HPDE6-E6E7 (cell line): ENCODE measurements around the gene GUSB.
"Not testable (repeated sequence)": the region's sequence is repeated elsewhere in the genome, so short reads cannot be mapped to it uniquely, and the experiment has no call there.

ENCODE experiments used
- DNase-seq: peaks from one replicate; pipeline ENCODE4 v3.0.0; 2011; ENCODE audit warnings: missing footprints; ENCODE audit errors: extremely low spot score

Gene GUSB

DNA sequence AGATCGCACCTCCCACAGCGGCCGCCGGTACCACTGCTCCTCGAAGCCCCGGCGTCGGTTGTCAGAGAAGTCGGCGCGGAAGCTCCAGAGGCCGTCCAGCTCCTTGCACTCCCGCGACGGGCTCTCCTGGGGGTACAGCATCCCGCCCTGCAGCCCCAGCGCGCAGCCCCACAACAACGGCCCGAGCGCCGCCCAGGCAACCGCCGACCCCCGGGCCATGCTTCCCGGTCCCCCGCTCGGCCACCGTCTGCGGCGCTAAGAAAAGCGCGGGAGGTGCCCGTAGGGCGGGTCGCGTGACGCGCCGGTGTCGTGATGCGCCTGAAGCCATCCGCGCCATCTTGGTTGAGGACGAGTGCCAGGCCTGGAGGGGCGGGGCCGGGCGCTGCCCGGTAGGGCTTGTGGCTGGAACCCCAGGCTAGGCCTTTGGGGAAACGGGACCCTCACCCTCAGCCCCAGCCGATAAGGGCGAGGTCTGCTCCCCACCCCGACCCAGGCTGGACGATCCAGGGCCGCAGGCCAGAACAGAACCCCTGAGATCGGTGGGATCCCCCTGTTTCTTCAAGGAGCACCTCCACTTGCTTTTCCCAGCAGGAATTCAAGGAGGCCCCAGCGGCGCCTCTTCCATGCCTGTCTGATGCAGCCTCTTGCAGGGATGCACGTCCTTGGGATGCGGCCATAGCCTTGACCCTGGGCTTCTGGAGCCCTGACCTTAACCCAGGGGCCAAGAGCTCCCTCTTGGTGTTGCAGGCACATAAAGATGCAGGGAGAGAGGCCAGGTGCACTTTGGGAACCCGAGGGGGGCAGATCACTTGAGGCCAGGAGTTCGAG lies at the start of gene GUSB:
TSS of gene GUSB (minus strand) at position 249 of the 828 bp plus-strand sequence. CDS start at position 219, 30 bp downstream.
- peak; percentile 83 for DNase-seq

DNA sequence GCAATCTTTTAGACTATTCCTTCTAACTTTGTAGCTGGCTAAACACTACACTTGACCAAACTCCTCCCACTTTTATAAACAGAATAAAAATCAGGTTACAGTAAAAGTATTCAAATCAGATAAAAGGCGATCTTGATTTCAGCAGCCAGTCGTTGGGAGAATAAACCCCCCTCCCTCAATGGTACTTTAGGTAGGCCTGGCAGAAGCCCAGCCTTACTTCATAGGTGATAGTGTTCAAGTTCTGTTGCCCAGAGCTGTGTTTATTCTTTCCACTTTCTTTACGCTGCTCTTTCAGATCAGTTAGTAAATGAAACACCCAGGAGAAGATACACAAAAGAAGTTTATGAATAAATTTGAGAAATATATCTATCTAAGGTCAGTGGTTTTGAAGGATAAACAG lies 46.3 kb upstream of the GUSB start:
- DNase-seq: not testable (repeated sequence)

- no peak for DNase-seq
Observed at GRCh38 chr7:66016131-66016461, 34.1 kb upstream of the GUSB start.

GRCh38 chr7:66015440-66016130 lies 33.6 kb upstream of the GUSB start:
- no peak for DNase-seq

DNA sequence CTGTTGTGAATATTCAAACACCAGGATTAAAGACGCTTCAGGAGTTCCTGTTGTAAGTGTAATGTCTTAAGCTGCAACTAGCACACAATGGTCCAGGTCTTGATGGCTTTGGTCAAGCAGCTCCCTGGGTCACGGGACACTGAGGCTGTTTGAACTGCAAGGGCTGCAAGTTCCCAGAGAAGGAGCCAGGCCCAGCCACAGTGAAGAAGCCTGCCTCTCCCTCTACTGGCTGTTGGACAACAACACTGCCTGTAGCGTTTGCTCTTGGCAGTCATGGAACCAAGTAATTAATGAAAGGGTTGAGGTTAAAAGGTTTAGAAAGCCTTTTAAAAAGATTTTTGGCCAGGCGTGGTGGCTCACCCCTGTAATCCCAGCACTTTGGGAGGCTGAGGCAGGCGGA lies 31.9 kb upstream of the GUSB start:
- no peak for DNase-seq

GRCh38 chr7:66007232-66007631 lies 25.2 kb upstream of the GUSB start:
- DNase-seq: no peak

DNA sequence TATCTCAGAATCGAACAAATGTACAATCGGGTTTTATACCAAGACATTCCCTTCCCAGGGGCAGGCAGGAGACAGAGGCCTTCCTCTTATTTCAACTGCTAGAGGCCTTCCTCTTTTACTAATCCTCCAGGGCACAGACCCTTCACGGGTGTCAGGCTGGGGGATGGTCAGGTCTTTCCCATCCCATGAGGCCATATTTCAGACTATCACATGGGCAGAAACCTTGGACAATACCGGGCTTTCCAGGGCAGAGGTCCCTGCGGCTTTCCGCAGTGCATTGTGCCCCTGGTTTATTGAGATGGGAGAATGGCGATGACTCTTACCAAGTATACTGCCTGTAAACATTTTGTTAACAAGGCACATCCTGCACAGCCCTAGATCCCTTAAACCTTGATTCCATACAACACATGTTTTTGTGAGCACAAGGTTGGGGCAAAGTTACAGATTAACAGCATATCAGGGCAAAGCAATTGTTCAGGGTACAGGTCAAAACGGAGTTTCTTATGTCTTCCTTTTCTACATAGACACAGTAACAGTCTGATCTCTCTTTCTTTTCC lies 23.2 kb upstream of the GUSB start:
- DNase-seq: not testable (repeated sequence)

- not testable (repeated sequence) for DNase-seq
Observed at GRCh38 chr7:66000823-66001417, 18.9 kb upstream of the GUSB start.

GRCh38 chr7:65994984-65995383 lies 13.0 kb upstream of the GUSB start:
- DNase-seq: not testable (repeated sequence)

DNA sequence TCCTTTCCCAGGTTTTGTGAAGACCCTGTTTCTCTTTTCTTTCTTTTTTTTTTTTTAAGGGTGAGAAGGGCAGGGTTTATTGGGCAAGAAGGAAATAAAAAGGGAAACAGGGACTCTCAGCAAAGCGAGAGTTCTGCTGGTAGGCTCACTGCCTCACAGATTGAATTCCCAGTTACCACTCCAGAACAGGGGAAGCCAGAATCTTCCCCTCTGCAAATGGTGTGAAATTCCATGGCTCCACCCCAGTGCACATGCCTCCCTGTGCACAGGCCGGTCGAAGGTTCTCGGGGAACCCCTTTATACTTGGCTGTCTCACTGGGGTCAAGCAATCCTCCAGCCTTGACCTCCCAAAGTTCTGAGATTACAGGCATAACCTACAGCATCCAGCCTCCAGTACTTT lies 10.5 kb upstream of the GUSB start:
- DNase-seq: no peak

- DNase-seq: not testable (repeated sequence)
Observed at GRCh38 chr7:65991829-65992228, 9.8 kb upstream of the GUSB start.

DNA sequence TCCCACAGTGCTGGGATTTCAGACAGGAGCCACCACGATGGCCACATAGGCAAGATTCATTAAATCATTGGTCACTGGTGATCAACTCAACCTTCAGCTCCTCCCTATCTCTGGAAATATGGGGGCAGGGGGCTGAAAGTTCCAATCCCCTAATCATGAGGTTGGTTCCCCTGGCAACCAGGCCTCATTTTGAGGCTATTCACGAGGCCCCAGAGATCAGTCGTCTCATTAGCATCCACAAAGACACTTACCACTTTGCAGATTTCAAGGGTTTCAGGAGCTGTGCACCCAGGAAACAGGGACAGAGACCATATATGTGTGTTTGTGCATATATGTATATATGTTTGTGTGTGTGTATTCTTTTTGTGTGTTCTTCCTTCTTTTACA lies 7.7 kb upstream of the GUSB start:
- no peak for DNase-seq

GRCh38 chr7:65988503-65988902 lies 6.5 kb upstream of the GUSB start:
- DNase-seq: not testable (repeated sequence)

DNA sequence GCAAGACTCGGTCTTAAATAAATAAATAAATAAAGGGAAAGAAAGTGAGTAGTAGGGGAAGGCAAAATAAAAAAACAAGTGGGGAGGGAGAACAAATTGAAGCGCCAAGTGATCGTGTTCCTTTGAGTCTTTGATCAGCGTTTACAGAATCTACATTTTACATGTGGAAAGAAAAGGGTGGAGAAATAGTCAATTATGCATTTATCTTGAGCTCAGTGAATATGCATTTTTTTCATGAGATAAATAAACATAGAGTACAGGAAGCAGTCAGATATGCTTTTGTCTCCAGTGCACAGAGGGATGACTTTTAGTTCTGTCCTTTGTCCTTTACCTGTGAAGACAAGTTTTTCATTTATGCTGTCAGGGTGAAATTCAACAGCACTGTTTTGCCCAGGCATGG lies 6.1 kb upstream of the GUSB start:
- DNase-seq: no peak

DNA sequence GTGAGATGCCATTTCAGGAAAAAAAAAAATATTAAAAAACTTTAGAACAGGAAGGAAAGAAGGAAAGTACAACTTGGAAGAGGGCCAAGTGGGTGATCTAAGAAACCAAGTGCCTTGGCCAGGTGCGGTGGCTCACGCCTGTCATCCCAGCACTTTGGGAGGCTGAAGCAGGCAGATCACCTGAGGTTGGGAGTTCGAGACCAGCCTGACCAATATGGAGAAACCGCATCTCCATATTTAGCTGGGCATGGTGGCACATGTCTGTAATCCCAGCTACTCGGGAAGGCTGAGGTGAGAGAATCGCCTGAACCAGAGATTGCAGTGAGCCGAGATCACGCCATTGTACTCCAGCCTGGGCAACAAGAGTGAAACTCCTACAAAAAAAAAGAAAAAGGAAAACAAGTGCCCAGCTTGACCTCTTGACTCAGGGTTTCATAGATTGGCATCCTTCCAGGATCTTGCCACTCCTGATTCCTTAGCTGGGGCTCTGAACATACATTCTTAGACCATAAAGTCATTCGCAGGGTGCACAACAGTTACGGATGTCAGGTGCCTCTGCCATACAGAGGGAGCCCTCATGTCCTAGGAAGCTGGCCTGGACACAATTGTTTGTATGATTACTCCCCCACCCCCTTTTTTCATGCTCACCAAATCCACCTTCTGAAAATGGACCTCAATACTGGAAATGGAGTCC lies 2.1 kb upstream of the GUSB start:
- DNase-seq: peak; percentile 86

DNA sequence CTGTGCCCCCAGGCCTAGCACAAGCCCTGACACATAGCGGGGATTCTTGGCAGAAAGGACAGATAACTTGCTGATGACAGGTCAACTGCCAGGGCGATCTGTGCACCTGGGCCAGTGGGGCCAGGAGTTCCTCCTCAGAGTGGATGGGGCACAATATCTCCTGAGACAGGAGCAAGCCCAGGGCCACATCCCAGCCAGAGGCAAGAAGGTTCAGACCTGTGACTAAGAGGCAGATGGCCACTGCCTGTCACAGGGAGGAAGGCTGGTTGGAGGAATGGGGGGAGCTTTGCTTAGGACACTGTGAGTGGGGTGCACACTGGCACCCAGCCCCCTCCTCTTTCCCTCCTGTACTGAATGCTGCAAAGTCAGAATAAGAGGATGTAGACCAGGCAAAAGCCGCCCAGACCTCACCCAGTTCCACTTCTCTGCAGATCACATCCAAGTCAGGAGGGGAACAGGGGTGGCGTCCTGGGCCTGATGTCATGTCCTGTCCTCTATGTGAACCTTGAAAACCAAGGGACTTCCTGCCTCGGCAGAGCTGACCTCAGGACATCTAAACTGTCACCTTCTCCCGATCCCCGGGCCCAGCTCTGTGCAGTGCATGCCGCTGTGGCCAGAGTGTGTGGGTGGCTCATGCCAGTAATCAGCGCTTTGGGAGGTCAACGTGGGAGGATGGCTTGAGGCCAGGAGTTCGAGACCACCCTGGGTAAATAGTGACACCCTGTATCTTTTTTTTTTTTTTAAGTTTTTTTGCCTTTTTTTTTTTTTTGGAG lies 1.3 kb downstream of the GUSB start:
- no peak for DNase-seq

- no peak for DNase-seq
Observed at GRCh38 chr7:65979583-65980477, 2.2 kb downstream of the GUSB start.

DNA sequence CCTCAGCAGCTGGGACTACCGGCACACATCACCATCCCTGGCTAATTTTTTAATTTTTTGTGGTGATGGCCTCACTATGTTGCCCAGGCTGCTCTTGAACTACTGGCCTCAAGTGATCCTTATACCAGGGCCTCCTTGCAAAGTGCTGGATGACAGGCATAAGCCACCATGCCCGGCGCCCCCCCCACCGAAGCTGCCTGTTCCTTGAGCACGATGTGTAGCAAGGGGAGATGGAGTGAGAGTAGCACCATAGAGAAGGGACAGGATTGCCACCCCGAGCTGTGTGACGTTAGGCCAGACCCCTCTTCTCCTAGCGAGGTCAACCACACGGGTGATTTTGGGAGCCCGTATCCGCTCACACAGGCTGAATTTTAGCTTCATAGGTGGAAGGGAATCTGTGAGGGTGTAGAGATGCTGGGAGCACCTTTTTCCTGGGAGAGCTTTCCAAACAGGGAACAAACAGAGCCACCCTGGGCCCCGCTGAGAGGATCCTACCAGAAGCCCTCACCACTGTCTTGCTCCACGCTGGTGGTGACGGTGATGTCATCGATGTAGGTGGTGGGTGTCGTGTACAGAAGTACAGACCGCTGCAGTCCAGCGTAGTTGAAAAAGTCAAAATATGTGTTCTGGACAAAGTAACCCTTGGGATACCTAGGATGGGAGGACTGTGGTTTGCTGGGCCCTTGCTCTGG lies 3.0 kb downstream of the GUSB start:
- no peak for DNase-seq

GRCh38 chr7:65976659-65977196 lies 5.3 kb downstream of the GUSB start:
- no peak for DNase-seq
